HG02973 (cell line): Measurements from ENCODE around the gene USP13.
"Not testable (repeated sequence)": the region's sequence is repeated elsewhere in the genome, so short reads cannot be mapped to it uniquely, and the experiment has no call there.

Source experiments
- ATAC-seq: cut with Tn5 transposase; IDR thresholded peaks from one replicate; pipeline ENCODE4 v1.9.1; 2021; ENCODE audit warnings: moderate library complexity; ENCODE audit not compliant: unreplicated experiment

Gene USP13

GRCh38 chr3:179652447-179653095, at the start of gene USP13:
TSS of gene USP13 (plus strand) at chr3:179653040. CDS start at chr3:179653226, 186 bp downstream.
- peak; percentile 50 for ATAC-seq

- ATAC-seq: no peak
Measured at GRCh38 chr3:179603321-179603720, 49.5 kb upstream of the USP13 start.

DNA sequence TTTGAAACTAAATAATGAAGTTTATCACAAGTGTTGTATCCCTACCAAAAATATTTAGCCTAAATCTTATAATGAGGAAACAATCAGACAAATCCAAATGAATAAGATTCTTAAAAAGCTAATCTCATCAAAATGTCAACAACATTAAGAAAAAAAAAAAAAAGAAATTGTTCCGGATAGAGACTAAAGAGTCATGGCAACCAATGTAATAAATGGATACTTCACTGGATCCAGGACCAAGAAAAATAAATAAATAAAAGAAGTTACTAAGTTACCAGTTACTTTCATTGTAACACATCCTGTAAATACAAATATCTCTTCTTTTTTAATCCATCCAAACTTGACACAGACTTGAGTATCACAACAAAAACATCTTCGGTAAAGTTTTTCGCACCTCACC, 49.0 kb upstream of the USP13 start:
- no peak for ATAC-seq

- peak; percentile 94 for ATAC-seq
Measured at GRCh38 chr3:179604321-179605078, 48.3 kb upstream of the USP13 start, which contains the start of the genes MRPL47 and NDUFB5. TSS of gene MRPL47 (minus strand) at chr3:179604638. CDS start at chr3:179604624, 14 bp downstream. TSS of gene NDUFB5 (plus strand) at chr3:179604794. CDS start at chr3:179604816, 22 bp downstream.

GRCh38 chr3:179606534-179607085, 46.2 kb upstream of the USP13 start:
- peak; percentile 13 for ATAC-seq

- peak; percentile 59 for ATAC-seq
Measured at GRCh38 chr3:179608931-179609720, 43.7 kb upstream of the USP13 start.

- ATAC-seq: no peak
Measured at GRCh38 chr3:179610066-179610465, 42.8 kb upstream of the USP13 start.

GRCh38 chr3:179613807-179614206, 39.0 kb upstream of the USP13 start:
- ATAC-seq: no peak

- ATAC-seq: no peak
Measured at GRCh38 chr3:179615458-179616173, 37.2 kb upstream of the USP13 start.

GRCh38 chr3:179622023-179622422, 30.8 kb upstream of the USP13 start:
- ATAC-seq: no peak

GRCh38 chr3:179624451-179624850, 28.4 kb upstream of the USP13 start:
- no peak for ATAC-seq

DNA sequence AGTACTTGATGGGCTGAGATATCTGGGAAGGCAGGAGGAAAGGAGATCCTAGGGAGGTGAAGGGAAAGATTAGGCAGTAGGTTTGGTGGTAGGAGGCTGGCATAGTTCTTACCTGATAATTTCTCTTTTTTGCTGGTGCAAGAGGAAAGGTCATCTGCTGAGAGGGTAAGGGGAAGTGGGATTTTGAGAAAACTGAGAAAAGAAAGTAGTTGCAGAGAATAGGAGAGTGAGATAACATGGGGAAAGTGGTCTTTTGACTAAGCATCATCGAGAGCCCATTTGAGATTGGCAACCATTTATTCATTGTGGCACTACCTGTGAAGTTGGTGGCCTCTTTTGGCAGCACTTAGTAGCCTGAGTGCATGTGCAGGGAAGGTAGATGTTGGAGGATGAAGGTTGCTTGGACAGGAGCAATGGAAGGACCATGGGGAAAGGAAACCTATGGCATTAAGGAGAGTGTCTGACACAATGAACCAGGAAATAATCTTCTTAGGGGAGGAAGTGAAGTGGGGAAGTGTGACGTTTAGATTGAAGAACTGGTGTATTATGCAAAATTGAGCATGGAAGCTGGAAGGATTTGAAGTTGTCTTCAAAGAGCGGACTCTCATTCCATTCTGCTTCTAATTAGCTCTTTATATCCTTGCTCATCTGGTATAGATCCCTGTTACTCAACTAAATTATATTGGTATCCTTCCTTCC, 21.9 kb upstream of the USP13 start:
- no peak for ATAC-seq

- no peak for ATAC-seq
Measured at GRCh38 chr3:179640469-179640868, 12.4 kb upstream of the USP13 start.

GRCh38 chr3:179642871-179643270, 10.0 kb upstream of the USP13 start:
- no peak for ATAC-seq

DNA sequence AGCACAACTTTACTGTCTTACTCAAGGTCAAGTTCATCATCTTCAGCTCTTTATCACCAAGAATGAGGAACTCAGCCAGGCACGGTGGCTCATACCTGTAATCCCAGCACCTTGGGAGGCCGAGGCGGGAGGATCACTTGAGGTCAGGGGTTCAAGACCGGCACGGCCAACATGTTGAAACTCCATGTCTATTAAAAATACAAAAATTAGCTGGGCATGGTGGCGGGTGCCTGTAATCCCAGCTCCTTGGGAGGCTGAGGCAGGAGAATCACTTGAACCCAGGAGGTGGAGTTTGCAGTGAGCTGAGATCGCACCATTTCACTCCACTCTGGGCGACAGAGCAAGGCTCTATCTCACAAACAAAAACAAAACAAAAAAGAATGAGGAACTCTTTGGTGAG, 9.0 kb upstream of the USP13 start:
- ATAC-seq: not testable (repeated sequence)

- ATAC-seq: no peak
Measured at GRCh38 chr3:179646177-179646576, 6.7 kb upstream of the USP13 start.

DNA sequence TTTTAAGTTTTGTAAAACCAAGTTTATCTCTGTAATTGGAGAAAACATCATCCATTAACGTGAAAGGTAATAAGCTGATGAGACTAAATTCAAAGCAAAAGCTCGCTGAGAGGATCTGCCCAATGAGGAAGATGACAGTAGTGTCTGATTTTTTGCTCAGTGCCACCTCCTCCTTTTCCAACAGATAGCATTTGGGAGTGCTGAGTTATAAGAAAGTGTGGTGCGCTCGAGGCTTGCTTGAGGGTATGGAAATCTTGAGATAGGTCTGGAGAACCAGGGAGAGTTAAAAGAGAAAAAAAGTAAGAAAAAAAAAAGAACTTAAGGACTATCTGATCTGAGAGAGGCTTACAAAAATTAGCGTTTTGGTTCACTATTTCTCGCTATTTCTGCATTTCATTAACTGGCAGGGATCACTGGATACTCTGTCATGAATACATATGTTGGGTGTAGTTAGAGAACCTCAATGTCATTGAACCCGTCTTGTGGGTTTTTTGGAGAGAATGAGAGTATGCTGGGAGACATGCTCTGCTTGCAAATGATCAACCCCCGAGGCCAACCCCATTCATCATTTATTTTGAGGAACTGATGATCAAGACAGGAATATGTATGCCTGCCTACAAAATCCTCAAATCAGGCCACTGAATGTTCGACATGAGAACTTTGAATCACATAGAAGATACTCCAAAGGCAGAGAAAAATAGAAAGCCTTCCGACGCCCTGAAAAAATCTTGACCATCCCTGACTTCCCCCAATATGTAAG, 973 bp upstream of the USP13 start:
- no peak for ATAC-seq

GRCh38 chr3:179653096-179653797, 407 bp downstream of the USP13 start:
- peak; percentile 55 for ATAC-seq

DNA sequence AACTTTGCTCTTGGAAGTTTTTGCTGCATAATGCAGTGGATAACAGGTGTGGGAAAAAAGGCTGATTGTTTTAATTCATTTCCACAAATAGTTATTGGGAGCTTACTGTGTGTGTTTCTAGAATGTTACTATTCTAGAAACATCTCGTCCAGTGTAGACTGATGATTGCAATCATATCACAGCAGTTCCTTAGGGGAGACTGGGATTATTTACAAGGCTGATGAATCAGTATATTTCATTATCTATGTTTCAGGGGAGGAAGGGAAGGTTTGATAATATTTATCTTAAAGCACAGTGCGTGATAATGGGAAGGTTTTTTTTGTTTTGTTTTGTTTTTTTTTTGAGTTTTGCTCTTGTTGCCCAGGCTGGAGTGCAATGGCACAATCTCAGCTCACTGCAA, 2.4 kb downstream of the USP13 start:
- ATAC-seq: no peak
